ENCODE data around the gene PER1. TPM values are rescaled to one million over a fixed set of nuclear protein-coding genes. Genes with fewer than 3 reads are reported as not detected.

Gene PER1
- total RNA-seq, 1 experiment from 2014 or later: 36.5 TPM

- no peak overlapping the region for H4K8ac ChIP-seq (replicated peaks; ENCODE audit: insufficient read length, low read depth, low read length)
- H3K4me2 ChIP-seq (ENCODE audit: insufficient read depth, insufficient read length, low read length): peak overlapping the region; percentile 99
- H3K23ac ChIP-seq (ENCODE audit: insufficient read length, low read depth, low read length): no peak overlapping the region
- peaks cover 3 to 4% of the 10 kb centered on the region in 2 experiments; a peak in 3 of 5 replicates for H3K9me3 Mint-ChIP-seq
- H2BK15ac ChIP-seq (ENCODE audit: low read depth, low read length): no peak overlapping the region
- no peak overlapping the region for H4K5ac ChIP-seq (ENCODE audit: insufficient read length, low read depth, low read length)
- H2BK12ac ChIP-seq (ENCODE audit: insufficient read length, low read depth, low read length): no peak overlapping the region
- no peaks in the 10 kb centered on the region for H3K9me3 ChIP-seq (ENCODE audit: control insufficient read depth, low read depth, low read length)
- H2AFZ ChIP-seq (ENCODE audit: low read length): no peak overlapping the region
- no peak overlapping the region for H3K14ac ChIP-seq (ENCODE audit: insufficient read depth, low read length)
- peak; percentile 91 for TF ChIP-seq CTCF (conservative IDR thresholded peaks at IDR 0.05)
- no peak overlapping the region for H2BK20ac ChIP-seq (ENCODE audit: low read depth, low read length, poor library complexity, severe bottlenecking)
- H3K56ac ChIP-seq (ENCODE audit: insufficient read length, low read depth, low read length): no peak overlapping the region
- no peaks in the 10 kb centered on the region for H3K79me1 ChIP-seq (ENCODE audit: insufficient read depth, low read depth, low read length, poor library complexity, severe bottlenecking)
- 100% methylated on average over 2 of the region's 38 CpGs for WGBS (ENCODE audit: extremely low coverage, insufficient read length, low lambda C conversion rate)
- H3K4ac ChIP-seq (ENCODE audit: low read depth, low read length): no peak overlapping the region
- DNase-seq: peak; percentile 93
- H3K27me3 ChIP-seq (ENCODE audit: insufficient read depth, low read length): peaks cover 33% of the 10 kb centered on the region
- peaks cover 39% of the 10 kb centered on the region for H3K23me2 ChIP-seq (ENCODE audit: insufficient read length, low read depth, low read length, poor library complexity, severe bottlenecking)
- no peak overlapping the region for H3K9ac ChIP-seq (ENCODE audit: extremely low read depth, insufficient read length, low read length)
- peaks cover 22 to 30% of the 10 kb centered on the region in 2 experiments for H3K4me1 Mint-ChIP-seq
- H4K20me1 ChIP-seq (ENCODE audit: control insufficient read depth, insufficient read depth, insufficient read length): no peaks in the 10 kb centered on the region
- peak overlapping the region; percentile 91 to 93 for H3K4me3 Mint-ChIP-seq
- no peak overlapping the region for H2AK5ac ChIP-seq (ENCODE audit: insufficient read length, low read length)
- H3K27ac Mint-ChIP-seq: peak overlapping the region in 2 of 3 experiments; percentile 73 to 85; a peak in 3 of 7 replicates
- H3T11ph ChIP-seq (ENCODE audit: low read length): no peak overlapping the region
- no peak overlapping the region for H3K18ac ChIP-seq (ENCODE audit: insufficient read length, low read depth, low read length)
- H2BK5ac ChIP-seq (ENCODE audit: insufficient read length, low read length): no peak overlapping the region
- H3K4me1 ChIP-seq (ENCODE audit: insufficient read depth, low read length): no peaks in the 10 kb centered on the region
- H3K79me2 ChIP-seq (ENCODE audit: insufficient read depth, low read length): no peaks in the 10 kb centered on the region
- no peak overlapping the region for H3K27ac ChIP-seq (ENCODE audit: insufficient read length, low read depth, low read length)
- H2BK120ac ChIP-seq (ENCODE audit: low read depth, low read length, poor library complexity, severe bottlenecking): no peak overlapping the region
- peaks cover 85% of the 10 kb centered on the region for H3K27me3 Mint-ChIP-seq (ENCODE audit: low read depth)
- H4K91ac ChIP-seq (ENCODE audit: insufficient read length, low read depth, low read length): no peak overlapping the region
- H3K36me3 Mint-ChIP-seq (ENCODE audit: insufficient read depth in 1 of 3, low read depth in 3 of 3): no peaks in the 10 kb centered on the region; a peak in 2 of 7 replicates
Measured at GRCh38 chr17:8118769-8119580, 33.2 kb downstream of the PER1 start.
